ENCODE measurements around the gene SORL1.

The SORL1 gene

DNA sequence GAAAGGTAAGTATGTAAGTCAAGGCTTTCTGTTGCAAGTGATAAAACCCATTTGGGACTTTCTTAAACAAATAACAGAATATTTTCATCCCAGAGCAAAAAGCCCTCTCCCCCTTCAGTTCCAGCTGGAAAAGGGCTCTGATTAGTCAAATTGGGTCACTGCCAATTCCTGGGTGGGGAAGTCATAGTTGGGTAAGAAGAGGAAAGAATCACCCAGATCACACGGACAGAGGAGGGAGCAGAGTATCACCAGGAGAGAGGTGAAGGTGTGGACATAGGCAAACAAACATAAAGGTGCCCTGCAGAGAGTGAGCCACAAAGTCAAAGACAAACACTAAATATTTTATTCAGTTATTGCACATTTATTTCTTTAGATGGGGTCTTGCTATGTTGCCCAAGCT, 36.3 kb upstream of the SORL1 start:
- Histone ChIP-seq H2AFZ (ENCODE audit: low read length, unreplicated experiment) (no peak overlapping the region), H3K36me3 (ENCODE audit: insufficient read depth, low read length) (no peaks in the 10 kb centered on the region), H3K27me3 (ENCODE audit: insufficient read depth, low read length) (peaks cover 35% of the 10 kb centered on the region), H3K4me1 (ENCODE audit: control insufficient read depth, insufficient read depth, low read length, unreplicated experiment) (peaks cover 9% of the 10 kb centered on the region), H3K27ac (ENCODE audit: low read depth, low read length) (no peak overlapping the region), H3K4me3 (ENCODE audit: low read depth, low read length) (no peak overlapping the region), H3K79me2 (ENCODE audit: control insufficient read depth, insufficient read depth, low read length, unreplicated experiment) (no peaks in the 10 kb centered on the region)

- Histone ChIP-seq H3K4me1 (ENCODE audit: control insufficient read depth, insufficient read depth, low read length, unreplicated experiment) (peaks cover 9% of the 10 kb centered on the region), H3K79me2 (ENCODE audit: control insufficient read depth, insufficient read depth, low read length, unreplicated experiment) (no peaks in the 10 kb centered on the region), H3K27ac (ENCODE audit: low read depth, low read length) (no peak overlapping the region), H3K36me3 (ENCODE audit: insufficient read depth, low read length) (no peaks in the 10 kb centered on the region), H2AFZ (ENCODE audit: low read length, unreplicated experiment) (no peak overlapping the region), H3K27me3 (ENCODE audit: insufficient read depth, low read length) (peaks cover 44% of the 10 kb centered on the region), H3K4me3 (ENCODE audit: low read depth, low read length) (no peak overlapping the region)
Observed at GRCh38 chr11:121417055-121417551, 35.0 kb upstream of the SORL1 start.

- H3K4me1 ChIP-seq (ENCODE audit: control insufficient read depth, insufficient read depth, low read length, unreplicated experiment) = peaks cover 9% of the 10 kb centered on the region
- no peak overlapping the region for H3K27ac ChIP-seq (ENCODE audit: low read depth, low read length)
- peaks cover 49% of the 10 kb centered on the region for H3K27me3 ChIP-seq (ENCODE audit: insufficient read depth, low read length)
- no peaks in the 10 kb centered on the region for H3K36me3 ChIP-seq (ENCODE audit: insufficient read depth, low read length)
- H3K4me3 ChIP-seq (ENCODE audit: low read depth, low read length) = no peak overlapping the region
- no peak overlapping the region for H2AFZ ChIP-seq (ENCODE audit: low read length, unreplicated experiment)
- H3K79me2 ChIP-seq (ENCODE audit: control insufficient read depth, insufficient read depth, low read length, unreplicated experiment) = no peaks in the 10 kb centered on the region
Observed at GRCh38 chr11:121417607-121418006, 34.5 kb upstream of the SORL1 start.

- no peaks in the 10 kb centered on the region for H3K36me3 ChIP-seq (ENCODE audit: insufficient read depth, low read length)
- no peak overlapping the region for H3K27ac ChIP-seq (ENCODE audit: low read depth, low read length)
- H3K4me3 ChIP-seq (ENCODE audit: low read depth, low read length) = no peak overlapping the region
- no peaks in the 10 kb centered on the region for H3K79me2 ChIP-seq (ENCODE audit: control insufficient read depth, insufficient read depth, low read length, unreplicated experiment)
- H3K4me1 ChIP-seq (ENCODE audit: control insufficient read depth, insufficient read depth, low read length, unreplicated experiment) = peaks cover 9% of the 10 kb centered on the region
- no peak overlapping the region for H2AFZ ChIP-seq (ENCODE audit: low read length, unreplicated experiment)
- peaks cover 59% of the 10 kb centered on the region for H3K27me3 ChIP-seq (ENCODE audit: insufficient read depth, low read length)
Observed at GRCh38 chr11:121418625-121419114, 33.4 kb upstream of the SORL1 start.

GRCh38 chr11:121419836-121420235, 32.3 kb upstream of the SORL1 start:
- H3K79me2 ChIP-seq (ENCODE audit: control insufficient read depth, insufficient read depth, low read length, unreplicated experiment) = no peaks in the 10 kb centered on the region
- H2AFZ ChIP-seq (ENCODE audit: low read length, unreplicated experiment) = no peak overlapping the region
- H3K4me1 ChIP-seq (ENCODE audit: control insufficient read depth, insufficient read depth, low read length, unreplicated experiment) = peaks cover 9% of the 10 kb centered on the region
- H3K36me3 ChIP-seq (ENCODE audit: insufficient read depth, low read length) = no peaks in the 10 kb centered on the region
- no peak overlapping the region for H3K27ac ChIP-seq (ENCODE audit: low read depth, low read length)
- H3K27me3 ChIP-seq (ENCODE audit: insufficient read depth, low read length) = peaks cover 60% of the 10 kb centered on the region
- no peak overlapping the region for H3K4me3 ChIP-seq (ENCODE audit: low read depth, low read length)

DNA sequence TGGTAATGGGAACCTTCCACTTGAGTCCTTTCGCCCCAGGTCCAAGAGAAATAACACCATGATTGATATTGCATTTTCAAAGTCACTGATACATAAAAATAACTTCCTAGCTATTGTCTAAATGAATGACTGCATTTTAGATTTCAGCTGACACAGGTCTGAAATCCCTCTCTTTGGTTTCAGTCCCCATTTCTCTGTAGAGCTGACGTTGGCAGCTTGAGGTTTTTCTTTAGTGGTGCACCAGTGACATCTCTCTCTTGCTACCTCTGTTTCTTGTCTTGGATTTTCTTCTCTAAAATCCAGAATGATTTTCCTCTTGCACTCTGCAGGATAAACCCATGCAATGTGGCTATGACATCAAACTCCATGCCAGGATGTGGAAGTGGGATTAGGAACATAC, 31.7 kb upstream of the SORL1 start:
- H3K79me2 ChIP-seq (ENCODE audit: control insufficient read depth, insufficient read depth, low read length, unreplicated experiment) = no peaks in the 10 kb centered on the region
- peaks cover 63% of the 10 kb centered on the region for H3K27me3 ChIP-seq (ENCODE audit: insufficient read depth, low read length)
- peaks cover 9% of the 10 kb centered on the region for H3K4me1 ChIP-seq (ENCODE audit: control insufficient read depth, insufficient read depth, low read length, unreplicated experiment)
- no peaks in the 10 kb centered on the region for H3K36me3 ChIP-seq (ENCODE audit: insufficient read depth, low read length)
- no peak overlapping the region for H3K27ac ChIP-seq (ENCODE audit: low read depth, low read length)
- no peak overlapping the region for H3K4me3 ChIP-seq (ENCODE audit: low read depth, low read length)
- no peak overlapping the region for H2AFZ ChIP-seq (ENCODE audit: low read length, unreplicated experiment)

DNA sequence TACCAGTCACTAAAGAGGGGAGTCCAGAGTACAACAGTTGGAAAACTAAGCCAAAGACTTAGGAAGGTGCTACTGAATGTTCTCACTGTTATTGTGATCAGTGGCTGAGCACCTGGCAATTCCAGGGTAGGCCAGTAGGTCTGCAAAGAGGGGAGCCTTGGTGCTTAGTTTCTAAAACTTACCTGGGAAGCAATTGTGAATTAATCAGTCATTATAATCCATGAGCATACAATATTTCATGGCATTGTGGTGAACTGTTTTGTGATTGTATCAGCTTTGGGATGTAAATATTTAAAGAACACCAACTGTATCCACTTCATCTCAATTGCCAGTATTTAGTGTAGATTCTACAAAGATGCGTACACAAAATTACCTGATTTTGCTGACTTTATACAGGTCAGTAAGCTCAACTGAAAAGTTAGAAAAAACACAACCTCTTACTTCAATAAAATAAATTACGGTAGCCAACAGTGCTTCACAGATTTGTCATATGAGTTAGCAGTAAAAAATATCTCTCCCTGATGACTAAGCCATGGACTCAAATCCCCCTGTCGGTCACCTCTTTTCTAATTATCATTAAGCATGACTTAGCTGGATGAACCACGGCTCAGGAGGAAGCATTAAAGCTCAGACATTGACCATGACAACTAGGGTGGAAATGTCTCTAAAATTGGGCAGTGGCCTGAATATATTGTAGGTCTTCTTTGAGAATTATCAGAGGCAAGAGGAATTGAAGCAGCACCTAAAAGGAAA, 30.8 kb upstream of the SORL1 start:
- H3K4me3 ChIP-seq (ENCODE audit: low read depth, low read length) = no peak overlapping the region
- no peak overlapping the region for H2AFZ ChIP-seq (ENCODE audit: low read length, unreplicated experiment)
- H3K27me3 ChIP-seq (ENCODE audit: insufficient read depth, low read length) = peaks cover 67% of the 10 kb centered on the region
- H3K79me2 ChIP-seq (ENCODE audit: control insufficient read depth, insufficient read depth, low read length, unreplicated experiment) = no peaks in the 10 kb centered on the region
- H3K36me3 ChIP-seq (ENCODE audit: insufficient read depth, low read length) = no peaks in the 10 kb centered on the region
- no peak overlapping the region for H3K27ac ChIP-seq (ENCODE audit: low read depth, low read length)
- peaks cover 9% of the 10 kb centered on the region for H3K4me1 ChIP-seq (ENCODE audit: control insufficient read depth, insufficient read depth, low read length, unreplicated experiment)

- Histone ChIP-seq H3K27ac (ENCODE audit: low read depth, low read length) (no peak overlapping the region), H3K4me1 (ENCODE audit: control insufficient read depth, insufficient read depth, low read length, unreplicated experiment) (peaks cover under 1% of the 10 kb centered on the region), H3K4me3 (ENCODE audit: low read depth, low read length) (no peak overlapping the region), H3K36me3 (ENCODE audit: insufficient read depth, low read length) (no peaks in the 10 kb centered on the region), H2AFZ (ENCODE audit: low read length, unreplicated experiment) (no peak overlapping the region), H3K27me3 (ENCODE audit: insufficient read depth, low read length) (peaks cover 81% of the 10 kb centered on the region), H3K79me2 (ENCODE audit: control insufficient read depth, insufficient read depth, low read length, unreplicated experiment) (no peaks in the 10 kb centered on the region)
Observed at GRCh38 chr11:121422675-121423074, 29.4 kb upstream of the SORL1 start.

GRCh38 chr11:121425828-121426227, 26.3 kb upstream of the SORL1 start:
- Histone ChIP-seq H3K79me2 (ENCODE audit: control insufficient read depth, insufficient read depth, low read length, unreplicated experiment) (no peaks in the 10 kb centered on the region), H3K4me1 (ENCODE audit: control insufficient read depth, insufficient read depth, low read length, unreplicated experiment) (no peaks in the 10 kb centered on the region), H3K27ac (ENCODE audit: low read depth, low read length) (no peak overlapping the region)

GRCh38 chr11:121426476-121427399, 25.4 kb upstream of the SORL1 start:
- Histone ChIP-seq H3K27ac (ENCODE audit: low read depth, low read length) (no peak overlapping the region), H3K36me3 (ENCODE audit: insufficient read depth, low read length) (no peaks in the 10 kb centered on the region), H2AFZ (ENCODE audit: low read length, unreplicated experiment) (no peak overlapping the region), H3K27me3 (ENCODE audit: insufficient read depth, low read length) (peaks cover 80% of the 10 kb centered on the region), H3K79me2 (ENCODE audit: control insufficient read depth, insufficient read depth, low read length, unreplicated experiment) (no peaks in the 10 kb centered on the region), H3K4me1 (ENCODE audit: control insufficient read depth, insufficient read depth, low read length, unreplicated experiment) (no peaks in the 10 kb centered on the region), H3K4me3 (ENCODE audit: low read depth, low read length) (no peak overlapping the region)

More at GRCh38 chr11:121425828-121426227, 26.3 kb upstream of the SORL1 start:
- peaks cover 81% of the 10 kb centered on the region for H3K27me3 ChIP-seq (ENCODE audit: insufficient read depth, low read length)
- H3K36me3 ChIP-seq (ENCODE audit: insufficient read depth, low read length) = no peaks in the 10 kb centered on the region
- no peak overlapping the region for H3K4me3 ChIP-seq (ENCODE audit: low read depth, low read length)
- H2AFZ ChIP-seq (ENCODE audit: low read length, unreplicated experiment) = no peak overlapping the region
